ENCODE data around the gene DNAJB5.

DNA sequence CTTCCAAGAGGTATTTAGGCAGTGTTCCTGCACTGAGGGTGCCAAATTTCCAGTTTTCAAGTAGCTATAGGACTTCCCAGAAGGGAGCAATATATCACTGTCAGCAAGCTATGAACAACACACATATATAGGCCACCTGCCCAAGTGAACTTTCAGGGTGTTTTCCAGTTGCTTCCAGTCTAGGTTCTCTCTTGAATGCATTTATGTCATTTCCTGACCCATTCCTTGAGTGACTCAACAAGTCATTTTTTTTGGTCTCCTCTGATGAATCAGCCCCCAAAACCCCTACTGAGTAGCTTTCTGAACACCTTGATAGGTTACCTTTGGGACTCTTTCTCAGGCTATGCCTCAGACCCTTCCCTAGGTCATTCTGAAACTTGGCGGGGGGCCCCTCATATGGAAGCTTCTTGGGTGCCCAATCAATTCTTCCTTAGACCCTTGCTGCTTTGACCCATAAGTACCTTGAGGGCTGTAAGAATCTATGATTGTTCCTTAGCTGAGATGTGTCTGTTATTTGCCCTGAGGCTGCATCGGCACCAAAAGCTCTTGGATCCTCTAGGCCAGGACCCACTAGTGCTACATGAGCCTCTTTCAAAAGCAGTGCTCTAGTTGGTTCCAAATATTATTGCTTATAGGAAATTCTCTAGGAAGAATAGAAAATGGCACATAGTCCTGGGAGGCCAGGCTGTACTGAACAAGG lies 12.4 kb downstream of the DNAJB5 start:
- TF ChIP-seq, protein P1, sequence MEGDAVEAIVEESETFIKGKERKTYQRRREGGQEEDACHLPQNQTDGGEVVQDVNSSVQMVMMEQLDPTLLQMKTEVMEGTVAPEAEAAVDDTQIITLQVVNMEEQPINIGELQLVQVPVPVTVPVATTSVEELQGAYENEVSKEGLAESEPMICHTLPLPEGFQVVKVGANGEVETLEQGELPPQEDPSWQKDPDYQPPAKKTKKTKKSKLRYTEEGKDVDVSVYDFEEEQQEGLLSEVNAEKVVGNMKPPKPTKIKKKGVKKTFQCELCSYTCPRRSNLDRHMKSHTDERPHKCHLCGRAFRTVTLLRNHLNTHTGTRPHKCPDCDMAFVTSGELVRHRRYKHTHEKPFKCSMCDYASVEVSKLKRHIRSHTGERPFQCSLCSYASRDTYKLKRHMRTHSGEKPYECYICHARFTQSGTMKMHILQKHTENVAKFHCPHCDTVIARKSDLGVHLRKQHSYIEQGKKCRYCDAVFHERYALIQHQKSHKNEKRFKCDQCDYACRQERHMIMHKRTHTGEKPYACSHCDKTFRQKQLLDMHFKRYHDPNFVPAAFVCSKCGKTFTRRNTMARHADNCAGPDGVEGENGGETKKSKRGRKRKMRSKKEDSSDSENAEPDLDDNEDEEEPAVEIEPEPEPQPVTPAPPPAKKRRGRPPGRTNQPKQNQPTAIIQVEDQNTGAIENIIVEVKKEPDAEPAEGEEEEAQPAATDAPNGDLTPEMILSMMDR (IDR thresholded peaks at IDR 0.05), result no peak
- no peak for TF ChIP-seq EP300 (IDR thresholded peaks at IDR 0.05)
